SIG-M5 treated with dmso at 0.1 percent for 504 hours (cell line): ENCODE data around the gene IL21.
A peak's percentile ranks its signal among the peaks of the same experiment; 100 is the strongest.
"Not testable (repeated sequence)": the region's sequence is repeated elsewhere in the genome, so short reads cannot be mapped to it uniquely, and the experiment has no call there.

ENCODE experiments used
- DNase-seq: peaks from one replicate; lab custom pipeline; 2025; ENCODE audit not compliant: unreplicated experiment; lab: John Stamatoyannopoulos, UW

Gene IL21

DNA sequence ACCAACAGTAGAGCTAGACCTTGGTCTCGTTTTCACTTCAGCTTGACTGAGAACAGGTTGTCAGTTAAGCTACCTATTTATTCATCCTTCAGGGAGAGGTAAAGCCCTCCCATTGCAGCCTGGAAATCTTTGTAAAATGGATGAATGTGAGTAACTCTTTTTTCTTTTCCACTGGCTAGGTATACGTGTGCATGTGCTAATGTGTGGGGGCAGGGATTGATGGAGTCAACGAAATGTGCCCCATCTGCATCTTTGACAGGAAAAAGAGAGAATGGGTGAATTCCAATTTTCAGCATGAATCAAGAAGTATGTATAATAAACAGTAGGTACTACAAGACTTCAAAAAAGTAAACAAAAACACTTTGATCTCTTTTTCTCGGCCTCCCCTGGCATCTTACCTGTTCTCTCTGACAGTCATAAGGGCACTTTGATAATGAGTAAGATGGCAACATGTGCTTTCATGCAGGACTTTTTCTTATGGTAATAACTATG is at the start of gene IL21:
TSS of gene IL21 (minus strand) at position 51 of the 492 bp plus-strand sequence. CDS start 55 bp downstream, outside the sequence.
- DNase-seq, result no peak

DNA sequence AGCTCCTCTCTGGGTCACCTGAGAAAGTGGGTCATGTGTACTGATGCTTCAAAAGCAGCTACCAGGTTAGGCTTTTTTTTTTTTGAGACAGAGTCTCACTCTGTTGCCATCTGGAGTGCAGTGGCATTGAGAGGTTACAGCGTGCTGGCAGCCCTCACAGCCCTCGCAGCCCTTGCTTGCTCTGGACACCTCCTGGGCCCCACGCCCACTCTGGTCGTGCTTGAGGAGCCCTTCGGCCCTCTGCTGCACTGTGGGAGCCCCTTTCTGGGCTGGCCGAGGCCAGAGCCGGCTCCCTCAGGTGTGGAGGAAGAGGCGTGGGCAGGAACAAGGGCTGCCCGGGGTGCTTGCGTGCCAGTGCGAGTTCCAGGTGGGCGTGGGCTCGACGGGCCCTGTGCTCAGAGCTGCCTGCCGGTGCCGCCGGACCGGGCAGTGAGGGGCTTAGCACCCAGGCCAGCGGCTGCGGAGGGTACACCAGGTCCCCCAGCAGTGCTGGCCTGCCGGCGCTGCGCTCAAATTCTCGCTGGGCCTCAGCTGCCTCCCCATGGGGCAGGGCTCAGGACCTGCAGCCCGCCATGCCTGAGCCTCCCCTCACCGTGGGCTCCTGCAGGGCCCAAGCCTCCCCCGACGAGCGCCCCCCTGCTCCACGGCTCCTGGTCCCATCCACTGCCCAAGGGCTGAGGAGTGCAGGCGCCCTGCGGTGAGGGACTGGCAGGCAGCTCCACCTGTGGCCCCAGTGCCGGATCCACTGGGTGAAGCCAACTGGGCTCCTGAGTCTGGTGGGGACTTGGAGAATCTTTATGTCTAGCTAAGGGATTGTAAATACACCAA is 49.3 kb upstream of the IL21 start:
- no peak for DNase-seq

- DNase-seq, result no peak
These were observed 47.4 kb upstream of the IL21 start for GRCh38 chr4:122668241-122668640.

DNA sequence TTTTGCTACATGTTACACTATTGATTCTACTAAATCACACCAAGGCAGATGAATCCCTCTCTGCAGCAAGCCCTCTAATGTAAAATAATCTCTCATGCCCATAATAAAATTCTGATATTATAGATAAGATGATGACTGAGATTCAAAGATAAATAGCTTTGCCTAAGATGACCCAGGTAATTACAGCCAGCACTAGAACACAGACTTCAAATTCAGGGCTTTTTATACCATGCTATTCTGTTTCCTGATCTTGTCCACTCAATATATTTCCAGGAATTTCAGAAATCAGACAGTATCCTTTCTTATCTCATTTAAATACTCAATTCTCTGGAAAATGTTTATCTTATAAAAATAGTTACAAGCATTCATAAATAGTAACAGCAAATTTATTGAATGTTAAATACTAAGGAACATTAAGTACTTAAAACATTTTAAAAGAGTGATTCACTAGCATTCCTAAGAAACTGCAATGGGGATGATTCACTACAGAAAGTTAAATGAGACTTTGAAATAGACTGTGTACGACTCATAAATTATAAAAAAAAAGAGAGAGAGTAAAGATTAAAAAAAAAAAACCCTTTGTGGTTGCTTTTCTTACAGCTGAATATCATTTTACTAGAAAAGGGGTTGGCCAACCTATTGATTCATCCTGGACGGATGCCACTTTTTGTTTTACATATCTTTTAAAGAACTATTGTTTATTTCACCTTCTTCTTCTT is 45.8 kb upstream of the IL21 start:
- no peak for DNase-seq

- DNase-seq, result no peak
These were observed 44.5 kb upstream of the IL21 start for GRCh38 chr4:122665161-122665929.

- DNase-seq, result no peak
These were observed 43.1 kb upstream of the IL21 start for GRCh38 chr4:122663814-122664610.

DNA sequence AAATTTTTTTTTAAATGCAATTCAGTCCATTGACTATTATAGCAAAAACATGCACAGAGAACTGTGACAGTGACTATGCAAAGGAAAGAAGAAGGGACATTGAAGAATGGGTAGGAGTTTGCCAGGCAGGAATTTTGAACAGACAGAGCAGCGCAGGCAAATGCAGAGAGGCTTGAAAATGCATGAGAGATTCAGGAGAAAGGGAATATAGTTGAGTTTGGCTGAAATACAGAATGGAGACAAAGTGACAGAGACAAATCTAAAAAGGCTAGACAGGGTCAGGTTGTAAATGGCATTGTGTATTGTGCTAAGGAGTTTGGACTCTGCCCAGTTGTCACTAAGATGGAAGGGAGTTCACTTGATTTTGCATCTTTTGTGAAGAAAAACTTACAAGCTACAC is 42.4 kb upstream of the IL21 start:
- DNase-seq, result no peak

GRCh38 chr4:122662701-122663100 is 41.8 kb upstream of the IL21 start:
- DNase-seq, result no peak

- DNase-seq, result peak; percentile 21
These were observed 40.6 kb upstream of the IL21 start for GRCh38 chr4:122661176-122662160.

GRCh38 chr4:122658818-122659295 is 38.0 kb upstream of the IL21 start:
- DNase-seq, result no peak

- no peak for DNase-seq
These were observed 37.5 kb upstream of the IL21 start for GRCh38 chr4:122658377-122658776.

DNA sequence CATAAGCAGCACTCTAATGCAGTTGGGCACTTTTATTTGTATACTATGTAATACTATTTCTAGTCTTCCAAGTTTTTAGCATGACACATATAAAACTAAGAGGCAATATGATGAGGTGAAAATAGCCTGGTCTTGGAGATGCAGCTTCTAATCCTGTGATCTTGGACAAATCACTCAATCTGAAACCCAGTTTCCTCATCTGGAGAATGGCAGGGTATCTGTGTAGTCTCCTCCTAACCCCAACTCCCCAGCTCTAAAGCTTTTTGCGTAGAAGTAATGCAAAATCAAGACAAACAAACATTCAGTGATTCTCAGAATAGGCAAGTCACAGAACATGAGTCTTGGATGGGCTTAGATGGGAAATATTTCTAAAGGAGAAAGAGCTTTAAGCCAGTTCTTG is 36.7 kb upstream of the IL21 start:
- no peak for DNase-seq

DNA sequence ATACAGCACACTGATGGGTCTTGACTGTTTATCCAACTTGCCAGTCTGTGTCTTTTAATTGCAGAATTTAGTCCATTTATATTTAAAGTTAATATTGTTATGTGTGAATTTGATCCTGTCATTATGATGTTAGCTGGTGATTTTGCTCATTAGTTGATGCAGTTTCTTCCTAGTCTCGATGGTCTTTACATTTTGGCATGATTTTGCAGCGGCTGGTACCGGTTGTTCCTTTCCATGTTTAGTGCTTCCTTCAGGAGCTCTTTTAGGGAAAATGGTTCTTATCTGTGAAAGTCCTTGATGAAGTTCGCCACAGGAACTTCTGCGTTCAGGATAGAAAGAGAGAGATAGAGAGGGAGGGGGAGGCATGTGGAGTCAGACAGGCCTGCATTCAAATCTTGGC is 35.7 kb upstream of the IL21 start:
- not testable (repeated sequence) for DNase-seq

- DNase-seq, result peak; percentile 13
These were observed 31.5 kb upstream of the IL21 start for GRCh38 chr4:122652379-122652778.

DNA sequence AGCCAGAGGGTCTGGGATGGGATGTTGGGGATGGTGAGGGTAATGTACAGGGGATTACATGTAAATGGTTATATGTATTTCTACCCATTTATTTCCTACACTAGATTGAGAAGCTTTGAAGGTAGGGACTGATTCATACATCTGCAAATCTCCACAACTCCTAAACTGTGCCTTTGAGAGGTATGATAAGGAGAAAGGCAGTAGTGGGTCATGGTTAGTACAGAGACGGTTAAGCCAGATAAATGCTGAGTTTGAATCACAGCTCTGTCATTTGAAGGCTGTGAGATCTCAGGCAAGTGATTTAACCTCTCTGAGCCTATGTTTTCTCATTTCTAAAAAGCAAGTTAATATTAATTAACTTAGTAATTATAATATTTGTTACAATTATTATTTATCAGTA is 29.3 kb upstream of the IL21 start:
- no peak for DNase-seq

GRCh38 chr4:122647656-122648055 is 26.8 kb upstream of the IL21 start:
- no peak for DNase-seq

- no peak for DNase-seq
These were observed 22.4 kb upstream of the IL21 start for GRCh38 chr4:122643257-122643656.

- no peak for DNase-seq
These were observed 18.3 kb upstream of the IL21 start for GRCh38 chr4:122639181-122639580.

DNA sequence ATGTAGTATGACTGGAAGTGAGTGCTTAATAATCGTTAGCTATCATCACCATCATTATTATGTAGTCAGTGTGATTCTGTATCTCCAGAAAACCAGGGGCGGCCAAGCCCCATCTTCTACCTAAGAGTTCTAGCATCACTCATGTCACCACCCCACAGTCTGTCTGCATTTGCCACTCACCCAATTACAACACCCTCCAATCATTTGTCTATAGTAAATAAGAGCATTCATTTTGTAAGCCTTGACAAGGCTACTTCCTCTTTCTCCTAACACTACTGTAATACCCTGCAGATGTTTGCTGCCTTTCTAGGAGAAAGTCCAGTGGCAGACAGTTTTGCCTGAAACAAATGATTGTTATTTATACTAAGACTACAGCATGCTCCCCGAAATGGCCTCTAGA is 15.8 kb upstream of the IL21 start:
- peak; percentile 95 for DNase-seq
